GM12875 (cell line): Measurements from ENCODE around the gene TM6SF1.

ENCODE experiments used
- H3K4me3 ChIP-seq: one replicate; pipeline ENCODE4 v1.5.1; 2011; ENCODE audit warnings: low read depth, low read length, control low read depth
- TF ChIP-seq, protein P1 (sequence below): IDR thresholded peaks from 2 replicates; pipeline ENCODE4 v1.5.1; 2011; ENCODE audit warnings: low read depth, mild to moderate bottlenecking, control low read depth, inconsistent platforms, low read length, moderate library complexity, borderline replicate concordance; ENCODE audit not compliant: insufficient read depth

The TM6SF1 gene

GRCh38 chr15:83112956-83113299 lies 5.5 kb downstream of the TM6SF1 start:
- TF ChIP-seq, protein P1, sequence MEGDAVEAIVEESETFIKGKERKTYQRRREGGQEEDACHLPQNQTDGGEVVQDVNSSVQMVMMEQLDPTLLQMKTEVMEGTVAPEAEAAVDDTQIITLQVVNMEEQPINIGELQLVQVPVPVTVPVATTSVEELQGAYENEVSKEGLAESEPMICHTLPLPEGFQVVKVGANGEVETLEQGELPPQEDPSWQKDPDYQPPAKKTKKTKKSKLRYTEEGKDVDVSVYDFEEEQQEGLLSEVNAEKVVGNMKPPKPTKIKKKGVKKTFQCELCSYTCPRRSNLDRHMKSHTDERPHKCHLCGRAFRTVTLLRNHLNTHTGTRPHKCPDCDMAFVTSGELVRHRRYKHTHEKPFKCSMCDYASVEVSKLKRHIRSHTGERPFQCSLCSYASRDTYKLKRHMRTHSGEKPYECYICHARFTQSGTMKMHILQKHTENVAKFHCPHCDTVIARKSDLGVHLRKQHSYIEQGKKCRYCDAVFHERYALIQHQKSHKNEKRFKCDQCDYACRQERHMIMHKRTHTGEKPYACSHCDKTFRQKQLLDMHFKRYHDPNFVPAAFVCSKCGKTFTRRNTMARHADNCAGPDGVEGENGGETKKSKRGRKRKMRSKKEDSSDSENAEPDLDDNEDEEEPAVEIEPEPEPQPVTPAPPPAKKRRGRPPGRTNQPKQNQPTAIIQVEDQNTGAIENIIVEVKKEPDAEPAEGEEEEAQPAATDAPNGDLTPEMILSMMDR, result no peak
- H3K4me3 ChIP-seq, result no peak overlapping the region

DNA sequence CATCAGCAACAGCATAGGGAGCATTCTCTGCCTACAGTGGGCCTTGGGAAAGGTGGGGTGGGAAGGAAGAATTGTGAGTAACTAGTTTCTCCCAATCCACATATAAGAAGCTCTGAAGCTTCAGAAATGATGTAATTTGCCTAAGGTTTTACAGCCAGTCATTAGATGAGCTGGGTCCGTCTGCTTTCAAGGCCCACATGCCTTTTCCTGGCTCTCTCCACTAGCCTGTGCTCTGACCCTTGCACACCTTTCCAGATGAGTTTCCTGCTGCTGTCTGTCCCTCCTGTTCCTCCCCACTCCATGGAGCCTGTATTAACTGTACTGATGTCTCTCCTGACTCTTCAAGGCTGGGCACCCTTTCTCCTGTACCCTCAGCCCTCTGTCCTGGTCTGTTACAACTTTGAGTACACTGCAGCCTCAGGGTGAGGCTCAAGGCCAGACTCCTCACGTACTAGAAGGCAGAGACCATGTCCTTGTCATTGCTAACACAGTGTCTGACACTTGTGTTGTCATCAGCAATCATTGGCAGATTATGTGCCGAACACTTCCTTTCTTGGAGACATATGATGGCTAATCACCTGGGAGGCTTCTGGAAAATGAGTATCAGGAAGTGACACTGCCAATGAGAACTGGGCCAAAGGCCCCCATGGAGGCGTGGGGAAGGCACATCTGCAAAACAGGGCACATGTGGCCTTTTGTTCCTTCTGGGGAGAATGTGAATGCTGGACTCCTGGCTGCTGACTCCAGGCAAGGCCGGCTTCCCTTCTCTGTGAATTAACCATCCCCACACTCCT lies 6.6 kb downstream of the TM6SF1 start:
- TF ChIP-seq, protein P1, result no peak

GRCh38 chr15:83114856-83115255 lies 7.4 kb downstream of the TM6SF1 start:
- H3K4me3 ChIP-seq, result no peak overlapping the region
- TF ChIP-seq, protein P1, result no peak

More for the DNA sequence above, 6.6 kb downstream of the TM6SF1 start:
- H3K4me3 ChIP-seq, result no peak overlapping the region

DNA sequence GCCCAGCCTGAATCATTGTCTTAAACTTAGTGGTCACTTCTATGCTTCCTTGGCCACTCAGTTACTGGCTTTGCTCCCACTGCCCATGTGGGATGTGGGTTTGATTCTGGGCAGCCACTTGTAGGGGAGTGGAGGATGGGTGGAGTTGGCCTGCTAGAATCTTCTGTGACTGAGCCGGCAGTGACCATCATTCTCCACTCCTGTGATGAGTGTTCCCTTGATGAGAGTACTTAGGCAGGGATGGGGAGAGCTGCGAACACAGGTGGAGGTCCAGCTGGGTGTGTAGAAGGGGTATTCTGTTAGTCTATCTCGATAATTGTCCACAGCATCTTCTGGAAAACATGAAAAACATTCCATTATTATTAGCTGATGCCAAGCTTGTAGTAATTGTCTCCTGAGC lies 8.0 kb downstream of the TM6SF1 start:
- no peak overlapping the region for H3K4me3 ChIP-seq
- TF ChIP-seq, protein P1, result no peak

GRCh38 chr15:83115831-83116565 lies 8.6 kb downstream of the TM6SF1 start:
- TF ChIP-seq, protein P1, result no peak
- H3K4me3 ChIP-seq, result no peak overlapping the region

DNA sequence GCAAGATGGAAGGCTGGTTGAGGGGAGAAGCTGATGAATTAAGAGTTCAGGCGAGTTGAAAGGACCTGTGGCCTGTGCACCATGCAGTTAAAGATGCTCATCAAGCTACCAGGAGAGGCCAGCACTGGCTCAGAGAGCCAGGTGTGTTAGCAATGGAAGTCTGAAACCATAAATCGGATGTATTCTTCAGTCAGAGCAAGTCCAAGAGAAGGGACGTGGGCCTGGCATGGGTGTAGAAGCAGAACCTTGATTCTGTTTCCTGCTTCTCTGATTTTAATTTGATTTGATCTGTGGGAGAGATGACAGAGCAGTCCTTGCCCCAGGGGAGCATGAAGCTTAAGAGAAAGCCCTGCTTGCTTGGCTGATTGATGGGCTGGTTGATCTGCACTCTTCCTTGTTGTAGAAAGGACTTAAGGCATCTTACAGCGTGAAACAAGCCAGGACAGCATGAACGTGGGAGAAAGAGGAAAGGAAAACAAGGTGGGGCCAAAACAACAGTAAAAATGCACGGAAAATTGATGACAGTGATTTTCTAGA lies 10.9 kb downstream of the TM6SF1 start:
- TF ChIP-seq, protein P1, result no peak
- no peak overlapping the region for H3K4me3 ChIP-seq
